Measurements from ENCODE around the gene HS6ST3.

HS6ST3 gene

GRCh38 chr13:96851856-96852445, 762.0 kb downstream of the HS6ST3 start:
- no peak for TF ChIP-seq CTCF (IDR thresholded peaks at IDR 0.05)
- Histone ChIP-seq H3K4me3 (no peak overlapping the region), H3K27ac (no peak overlapping the region), H3K9me3 (no peaks in the 10 kb centered on the region), H3K4me1 (no peaks in the 10 kb centered on the region), H3K27me3 (no peaks in the 10 kb centered on the region), H3K36me3 (no peaks in the 10 kb centered on the region)
- intact Hi-C loops (cut with DNase I; ENCODE audit: low total_unique reads): no loop called here
- no peak for DNase-seq

DNA sequence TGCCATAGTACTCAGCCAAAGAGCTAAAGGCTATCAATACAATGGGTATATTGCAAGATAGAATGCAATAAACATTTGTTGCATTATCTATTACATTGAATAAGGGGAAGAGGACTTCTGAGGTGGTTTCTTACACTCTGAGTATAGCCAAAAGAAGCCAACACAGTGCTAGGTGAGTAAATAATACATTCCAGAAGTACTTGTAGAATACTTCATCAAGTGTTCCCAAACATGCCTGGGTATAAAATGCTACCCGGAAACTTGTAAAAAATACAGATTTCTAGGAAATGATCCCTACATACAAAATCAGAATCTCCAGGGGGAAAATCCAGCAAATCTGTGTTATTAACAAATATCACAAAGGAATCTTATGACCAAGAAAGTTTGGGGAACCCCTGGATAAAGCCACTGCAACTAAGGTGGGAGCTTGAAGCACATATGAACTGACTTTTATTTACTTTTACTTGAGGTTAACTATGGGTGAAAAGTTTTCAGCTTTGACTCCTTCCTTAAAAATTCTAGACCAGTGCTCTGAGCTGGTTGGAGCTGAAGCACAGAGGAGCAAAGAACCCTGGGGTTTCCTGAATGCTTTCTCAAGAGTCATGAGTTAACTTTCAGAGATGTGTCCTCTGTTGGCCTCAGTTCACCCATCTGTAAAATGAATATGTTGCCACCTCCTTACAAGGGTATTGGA, 768.4 kb downstream of the HS6ST3 start:
- H3K4me3 ChIP-seq: no peak overlapping the region
- no peaks in the 10 kb centered on the region for H3K4me1 ChIP-seq
- intact Hi-C loops (cut with DNase I; ENCODE audit: low total_unique reads): no loop called here
- no peak for DNase-seq
- H3K36me3 ChIP-seq: no peaks in the 10 kb centered on the region
- H3K27me3 ChIP-seq: no peaks in the 10 kb centered on the region
- no peak for TF ChIP-seq CTCF (IDR thresholded peaks at IDR 0.05)
- no peaks in the 10 kb centered on the region for H3K9me3 ChIP-seq
- H3K27ac ChIP-seq: no peak overlapping the region

GRCh38 chr13:96860882-96861281, 771.0 kb downstream of the HS6ST3 start:
- no peaks in the 10 kb centered on the region for H3K36me3 ChIP-seq
- H3K4me3 ChIP-seq: no peak overlapping the region
- DNase-seq: no peak
- intact Hi-C loops (cut with DNase I; ENCODE audit: low total_unique reads): no loop called here
- no peak overlapping the region for H3K27ac ChIP-seq
- no peaks in the 10 kb centered on the region for H3K27me3 ChIP-seq
- TF ChIP-seq CTCF (IDR thresholded peaks at IDR 0.05): no peak
- H3K4me1 ChIP-seq: no peaks in the 10 kb centered on the region
- peaks cover 0 to 4% (median 0%) of the 10 kb centered on the region in 3 donors for H3K9me3 ChIP-seq

GRCh38 chr13:96862093-96862492, 772.2 kb downstream of the HS6ST3 start:
- no peak for TF ChIP-seq CTCF (IDR thresholded peaks at IDR 0.05)
- H3K27ac ChIP-seq: no peak overlapping the region
- no peak for DNase-seq

DNA sequence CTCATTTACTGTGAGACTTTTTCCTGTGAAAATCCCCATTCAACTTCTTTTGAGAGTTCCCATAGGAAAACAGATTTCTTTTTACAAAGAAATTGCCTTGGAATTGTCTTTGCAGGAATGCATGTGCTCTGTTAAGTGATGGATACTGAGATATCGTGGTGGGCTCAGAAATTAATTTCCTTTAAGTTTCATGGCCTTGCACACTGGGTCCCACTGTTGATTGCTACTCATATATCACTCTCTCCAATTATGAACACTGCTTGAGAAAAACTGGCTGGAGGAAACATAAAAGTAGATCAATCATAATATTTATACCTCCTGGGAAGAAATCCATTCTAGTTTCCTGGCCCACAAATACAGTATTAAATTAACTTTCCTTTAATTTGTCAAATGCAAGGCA, 773.1 kb downstream of the HS6ST3 start:
- intact Hi-C loops (cut with DNase I; ENCODE audit: low total_unique reads): no loop called here
- Histone ChIP-seq H3K27me3 (no peaks in the 10 kb centered on the region), H3K9me3 (peaks cover 0 to 4% (median 0%) of the 10 kb centered on the region in 3 donors), H3K4me3 (no peak overlapping the region), H3K27ac (no peak overlapping the region), H3K4me1 (no peaks in the 10 kb centered on the region), H3K36me3 (no peaks in the 10 kb centered on the region)
- TF ChIP-seq CTCF (IDR thresholded peaks at IDR 0.05): no peak
- no peak for DNase-seq

More at GRCh38 chr13:96862093-96862492, 772.2 kb downstream of the HS6ST3 start:
- Histone ChIP-seq H3K9me3 (peaks cover 0 to 4% (median 0%) of the 10 kb centered on the region in 3 donors), H3K4me1 (no peaks in the 10 kb centered on the region), H3K4me3 (no peak overlapping the region), H3K27me3 (no peaks in the 10 kb centered on the region), H3K36me3 (no peaks in the 10 kb centered on the region)
- intact Hi-C loops (cut with DNase I; ENCODE audit: low total_unique reads): no loop called here

Measured in tibial artery (tissue), 4 donors.